Adrenal gland (tissue), 12 donors: ENCODE results near the gene VGLL4. TPM values are rescaled to one million over a fixed set of nuclear protein-coding genes. Genes with fewer than 3 reads are reported as not detected.
A peak's percentile ranks its signal among the peaks of the same experiment; 100 is the strongest.
"Not testable (repeated sequence)": the region's sequence is repeated elsewhere in the genome, so short reads cannot be mapped to it uniquely, and the experiment has no call there.

Source experiments
- DNase-seq, 7 donors: peaks; one replicate each; pipeline ENCODE4 v3.0.0-alpha.2; 2019 to 2020
- H3K27ac ChIP-seq, 5 donors: fragments of 200-600 bp; sonication (generic) in 4 of 5; 1 replicate in 3 of 5; 2 replicates in 2 of 5; pipeline versions ENCODE4 v1.5.1 to v1.8.0; 2016 to 2020; ENCODE audit warnings: mild to moderate bottlenecking in 1 of 5
- H3K27me3 ChIP-seq: fragments of 200-600 bp; 2 replicates; pipeline ENCODE4 v1.8.0; 2021
- H3K36me3 ChIP-seq, 2 donors: fragments of 200-600 bp; replicated peaks in 1 of 2; 1 replicate in 1 of 2; 2 replicates in 1 of 2; pipeline versions ENCODE4 v1.5.1 to v1.8.0; 2018 to 2022
- H3K4me1 ChIP-seq, 2 donors: fragments of 200-600 bp; replicated peaks in 1 of 2; 1 replicate in 1 of 2; 2 replicates in 1 of 2; pipeline versions ENCODE4 v1.5.1 to v1.8.0; 2018 to 2021
- H3K4me3 ChIP-seq, 4 donors: fragments of 200-600 bp; sonication (generic) in 3 of 4; one replicate each; pipeline ENCODE4 v1.5.1; 2016 to 2018
- H3K9me3 ChIP-seq, 3 donors: fragments of 200-600 bp; sonication (generic) in 1 of 3; replicated peaks in 1 of 3; 1 replicate in 2 of 3; 2 replicates in 1 of 3; pipeline versions ENCODE4 v1.5.1 to v1.8.0; 2016 to 2021
- POLR2A ChIP-seq, 2 donors: fragments of 450-650 bp; IDR thresholded peaks; one replicate each; pipeline ENCODE4 v1.6.1; 2017; ENCODE audit warnings: antibody characterized with exemption in 2 of 2, mild to moderate bottlenecking in 2 of 2, moderate library complexity in 1 of 2
- WGBS, 4 donors: extraction: QIAGEN DNeasy Blood & Tissue Kit in 2 of 4; methylation state at CpG; one replicate each; pipeline versions ENCODE4 v1.1.5 to v1.1.7; 2013 to 2017; 5-methylcytosine and 5-hydroxymethylcytosine counted together
- intact Hi-C, 2 donors: fragments of 100-400 bp; cut with DNase I; formaldehyde crosslinking; loops; one replicate each; pipeline versions ENCODE4 v1.14.1 to v1.15.0; 2022 to 2023
- polyA plus RNA-seq, 3 donors: library from polyadenylated mRNA; stranded (reverse); fragments of 200-250 nt in 2 of 3; fragments of 350-450 nt in 1 of 3; fragmentation: Illumina TruSeq in 1 of 3; extraction: RNeasy Lipid Tissue Mini Kit (QIAGEN cat#74804) in 1 of 3; gene quantifications; one replicate each; pipeline ENCODE4 v1.2.3, GENCODE V29; 2013 to 2014
- total RNA-seq, 9 donors: library from RNA; depleted of rRNA in 4 of 9; stranded (reverse); fragments of >200 nt in 4 of 9; fragments of 120-200 nt in 1 of 9; fragmentation: NEBNext Ultra II Directional in 1 of 9; extraction: Animal tissue kit (Norgen Biotek cat#: 25700) in 1 of 9; gene quantifications; one replicate each; pipeline versions ENCODE4 v1.1.0 to v1.2.4, GENCODE V29; 2013 to 2023
- TF ChIP-seq, protein P1 (sequence below), 6 experiments: fragments of 450-650 bp in 4 of 6; fragments of 200-600 bp in 2 of 6; sonication (generic) in 1 of 6; IDR thresholded peaks; 1 replicate in 5 of 6; 2 replicates in 1 of 6; pipeline versions ENCODE4 v1.5.1 to v1.8.0; 2016 to 2021; ENCODE audit warnings: antibody characterized with exemption in 6 of 6, mild to moderate bottlenecking in 2 of 6, moderate library complexity in 1 of 6
- donor health status: healthy with polysubstance abuse.
- donor health status: Bipolar disorder and iron deficiency.
- donor health status: DM: yes; HTN: yes; CAD: no.
- donor health status: DM: no; HTN: no; CAD: no.
- donor health status: DM: no; HTN: no; CAD: no.
- donor health status: DM: yes; HTN: yes; CAD: no.

Gene VGLL4
- total and polyA plus RNA-seq, 12 donors: 38.3 to 153 (median 86.4) TPM

DNA sequence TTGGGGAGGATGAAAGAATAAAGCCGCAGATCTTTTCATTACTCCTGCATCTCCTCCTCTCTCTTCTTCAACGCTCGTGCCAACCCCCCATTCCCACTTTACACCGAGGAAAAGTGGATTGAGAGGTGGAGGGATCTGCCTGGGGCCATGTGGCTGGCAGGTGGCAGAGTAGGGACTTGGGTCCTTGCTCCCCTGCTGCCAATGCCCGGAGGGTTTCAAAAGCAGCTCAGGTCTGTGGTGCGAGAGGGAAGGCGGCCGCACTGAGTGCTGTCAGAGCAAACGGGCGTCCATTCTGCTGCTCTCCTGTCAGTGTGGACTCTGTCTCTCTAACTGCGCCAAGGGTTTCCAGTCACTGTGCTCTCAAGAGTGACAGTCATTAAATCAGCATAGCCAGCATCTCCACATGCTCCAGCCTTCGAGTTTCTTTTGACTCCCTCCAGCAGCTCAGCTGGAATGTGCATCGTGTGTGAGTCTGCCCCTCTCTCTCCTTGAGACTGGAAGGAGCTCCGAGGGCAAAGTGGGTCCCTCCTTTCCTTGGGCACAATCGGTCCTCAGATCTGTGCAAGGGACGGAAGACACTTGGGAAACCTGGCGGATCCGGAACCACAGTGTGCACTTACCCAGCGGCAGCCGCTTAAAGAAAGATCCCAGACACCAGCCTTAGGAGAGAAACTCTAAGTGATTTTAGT lies 68.6 kb downstream of the VGLL4 start:
- peak in 2 of 7 donors; percentile 5 to 44 for DNase-seq
- Histone ChIP-seq H3K27ac (no peak overlapping the region), H3K36me3 (peaks cover 0 to 4% of the 10 kb centered on the region in 2 donors), H3K4me1 (peaks cover 5 to 15% of the 10 kb centered on the region in 2 donors), H3K27me3 (no peaks in the 10 kb centered on the region), H3K9me3 (no peaks in the 10 kb centered on the region), H3K4me3 (no peak overlapping the region)
- WGBS, 4 donors: 83 to 91% (median 88%) methylated on average over 17 to 20 of the region's 20 CpGs
- intact Hi-C loops: loop anchor here in 1 of 2 donors (10.0 kb wide), 1 partner anchor 70 kb away; the partner anchor contains the start of gene VGLL4
- TF ChIP-seq, protein P1, sequence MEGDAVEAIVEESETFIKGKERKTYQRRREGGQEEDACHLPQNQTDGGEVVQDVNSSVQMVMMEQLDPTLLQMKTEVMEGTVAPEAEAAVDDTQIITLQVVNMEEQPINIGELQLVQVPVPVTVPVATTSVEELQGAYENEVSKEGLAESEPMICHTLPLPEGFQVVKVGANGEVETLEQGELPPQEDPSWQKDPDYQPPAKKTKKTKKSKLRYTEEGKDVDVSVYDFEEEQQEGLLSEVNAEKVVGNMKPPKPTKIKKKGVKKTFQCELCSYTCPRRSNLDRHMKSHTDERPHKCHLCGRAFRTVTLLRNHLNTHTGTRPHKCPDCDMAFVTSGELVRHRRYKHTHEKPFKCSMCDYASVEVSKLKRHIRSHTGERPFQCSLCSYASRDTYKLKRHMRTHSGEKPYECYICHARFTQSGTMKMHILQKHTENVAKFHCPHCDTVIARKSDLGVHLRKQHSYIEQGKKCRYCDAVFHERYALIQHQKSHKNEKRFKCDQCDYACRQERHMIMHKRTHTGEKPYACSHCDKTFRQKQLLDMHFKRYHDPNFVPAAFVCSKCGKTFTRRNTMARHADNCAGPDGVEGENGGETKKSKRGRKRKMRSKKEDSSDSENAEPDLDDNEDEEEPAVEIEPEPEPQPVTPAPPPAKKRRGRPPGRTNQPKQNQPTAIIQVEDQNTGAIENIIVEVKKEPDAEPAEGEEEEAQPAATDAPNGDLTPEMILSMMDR (IDR thresholded peaks at IDR 0.05): no peak
- TF ChIP-seq POLR2A (IDR thresholded peaks at IDR 0.05): no peak

DNA sequence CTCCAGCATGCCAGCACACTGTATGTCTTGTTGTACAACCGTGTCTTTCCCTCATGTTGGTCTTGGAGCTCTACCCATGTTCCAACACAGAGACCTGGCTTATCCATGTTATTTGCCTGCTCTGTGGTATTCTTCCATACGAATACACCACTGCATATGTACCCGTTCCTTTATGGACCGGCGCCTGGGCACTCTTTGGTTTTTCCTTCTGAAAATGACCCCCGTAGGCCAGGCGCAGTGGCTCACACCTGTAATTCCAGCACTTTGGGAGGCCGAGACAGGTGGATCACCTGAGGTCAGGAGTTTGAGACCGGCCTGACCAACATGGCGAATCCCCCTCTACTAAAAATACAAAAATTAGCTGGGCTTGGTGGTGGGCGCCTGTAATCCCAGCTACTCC lies 71.1 kb downstream of the VGLL4 start:
- 91 to 99% (median 98%) methylated on average over 11 of the region's 11 CpGs for WGBS, 4 donors
- intact Hi-C loops: loop anchor here in 1 of 2 donors (10.0 kb wide), 1 partner anchor 72 kb away; the partner anchor contains the start of gene VGLL4
- not testable (repeated sequence) for H3K4me3 ChIP-seq, H3K27me3 ChIP-seq, H3K9me3 ChIP-seq, H3K36me3 ChIP-seq
- DNase-seq: peak in 1 of 7 donors; percentile 10
- H3K4me1 ChIP-seq: peaks cover 13 to 35% of the 10 kb centered on the region in 2 donors
- peak overlapping the region in 1 of 5 donors; percentile 99 for H3K27ac ChIP-seq

DNA sequence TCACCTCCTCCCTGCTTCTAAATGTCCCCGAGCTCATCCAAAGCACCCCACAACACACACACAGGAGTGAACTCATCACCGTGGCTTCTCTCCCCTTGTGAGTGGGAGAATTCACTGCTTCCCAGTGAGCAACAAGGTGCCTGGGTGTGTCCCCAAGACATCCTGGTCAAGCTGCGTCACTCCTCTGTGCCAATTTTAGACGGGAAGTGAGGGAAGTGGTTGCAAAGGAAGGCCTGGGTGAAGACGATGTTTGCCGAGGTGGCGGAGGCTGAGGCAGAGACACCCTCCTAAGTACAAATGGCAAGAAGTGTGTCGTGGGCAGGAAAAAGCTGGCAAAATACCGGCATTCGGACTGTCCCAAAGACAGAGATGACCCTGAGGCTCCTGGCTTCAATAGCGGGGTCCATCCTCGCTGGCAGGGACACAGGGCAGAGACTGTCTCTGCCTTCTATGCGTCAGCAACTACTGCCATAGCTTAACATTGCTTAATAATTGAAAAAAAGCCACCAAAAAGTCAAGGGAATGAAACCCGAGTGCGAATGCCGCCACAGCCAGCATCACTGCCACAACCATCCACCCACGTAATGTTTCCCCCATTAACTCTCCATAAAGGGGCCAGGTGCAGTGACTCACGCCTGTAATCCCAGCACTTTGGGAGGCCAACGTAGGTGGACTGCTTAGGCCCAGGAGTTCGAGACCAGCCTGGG lies 72.8 kb downstream of the VGLL4 start:
- WGBS, 4 donors: 44 to 74% (median 58%) methylated on average over 19 to 20 of the region's 20 CpGs
- peak overlapping the region; percentile 55 to 99 (median 78) for H3K27ac ChIP-seq
- peaks cover 0 to 8% of the 10 kb centered on the region in 2 donors for H3K36me3 ChIP-seq
- peaks cover 13 to 31% of the 10 kb centered on the region in 2 donors for H3K4me1 ChIP-seq
- peak in 5 of 7 donors; percentile 73 to 93 (median 89) for DNase-seq
- TF ChIP-seq, protein P1 (IDR thresholded peaks at IDR 0.05): no peak
- peak in 1 of 2 donors; percentile 36 for TF ChIP-seq POLR2A (IDR thresholded peaks at IDR 0.05)
- H3K9me3 ChIP-seq: no peaks in the 10 kb centered on the region
- H3K4me3 ChIP-seq: no peak overlapping the region
- no peaks in the 10 kb centered on the region for H3K27me3 ChIP-seq
- intact Hi-C loops: loop anchor here in 1 of 2 donors (10.0 kb wide), 1 partner anchor 74 kb away; the partner anchor contains the start of gene VGLL4

DNA sequence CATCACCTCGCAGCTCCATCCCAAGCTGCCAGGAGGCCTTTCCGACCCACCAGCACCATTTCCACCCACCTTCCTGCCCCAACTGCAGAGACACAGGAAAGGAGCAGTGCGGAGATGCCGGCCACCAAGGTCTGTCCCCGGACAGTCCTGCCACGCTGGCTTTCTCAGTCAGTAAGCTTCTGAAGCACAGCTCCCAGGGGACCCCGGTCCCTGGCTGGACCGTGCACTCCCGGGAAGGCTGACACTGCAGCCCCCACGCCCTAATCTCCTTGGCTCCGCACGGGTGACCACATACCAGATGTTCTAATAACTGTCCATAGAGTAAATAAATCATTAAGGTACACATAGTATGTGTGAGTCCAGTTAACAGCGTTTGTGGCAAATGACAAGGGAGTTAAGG lies 73.5 kb downstream of the VGLL4 start:
- WGBS, 4 donors: 57 to 84% (median 74%) methylated on average over 7 to 13 of the region's 13 CpGs
- DNase-seq: peak in 2 of 7 donors; percentile 13 to 25
- peak overlapping the region; percentile 55 to 99 (median 91) for H3K27ac ChIP-seq
- TF ChIP-seq, protein P1 (IDR thresholded peaks at IDR 0.05): no peak
- peaks cover 13 to 28% of the 10 kb centered on the region in 2 donors for H3K4me1 ChIP-seq
- no peaks in the 10 kb centered on the region for H3K27me3 ChIP-seq
- intact Hi-C loops: loop anchor here in 1 of 2 donors (10.0 kb wide), 1 partner anchor 75 kb away; the partner anchor contains the start of gene VGLL4
- peaks cover 0 to 13% of the 10 kb centered on the region in 2 donors for H3K36me3 ChIP-seq
- no peak overlapping the region for H3K4me3 ChIP-seq
- H3K9me3 ChIP-seq: no peaks in the 10 kb centered on the region
